ENCODE measurements around the gene NCEH1. TPM values are rescaled to one million over a fixed set of nuclear protein-coding genes. Genes with fewer than 3 reads are reported as not detected.

NCEH1 gene
- total RNA-seq, 1 donor from 2014 or later = 7.7 TPM

Other genes with a start within 250 kb of the NCEH1 start
- 71.5 and 77.5 TPM in 2 replicates for gene TNFSF10, start 187.6 kb downstream of the NCEH1 start, total RNA-seq
- gene ECT2, start 39.7 kb upstream of the NCEH1 start, total RNA-seq = 36.2 and 40.4 TPM in 2 replicates

All from activated CD4-positive, alpha-beta T cell treated with anti-CD3 and anti-CD28 coated beads, Interleukin-2, amount 10 ng/mL, durations not matched to agents 24 days and 14 days (primary cell).